ENCODE results near the gene CFD. TPM values are rescaled to one million over a fixed set of nuclear protein-coding genes. Genes with fewer than 3 reads are reported as not detected.

Gene CFD
- total RNA-seq, 1 experiment from 2014 or later = 1.9 TPM

DNA sequence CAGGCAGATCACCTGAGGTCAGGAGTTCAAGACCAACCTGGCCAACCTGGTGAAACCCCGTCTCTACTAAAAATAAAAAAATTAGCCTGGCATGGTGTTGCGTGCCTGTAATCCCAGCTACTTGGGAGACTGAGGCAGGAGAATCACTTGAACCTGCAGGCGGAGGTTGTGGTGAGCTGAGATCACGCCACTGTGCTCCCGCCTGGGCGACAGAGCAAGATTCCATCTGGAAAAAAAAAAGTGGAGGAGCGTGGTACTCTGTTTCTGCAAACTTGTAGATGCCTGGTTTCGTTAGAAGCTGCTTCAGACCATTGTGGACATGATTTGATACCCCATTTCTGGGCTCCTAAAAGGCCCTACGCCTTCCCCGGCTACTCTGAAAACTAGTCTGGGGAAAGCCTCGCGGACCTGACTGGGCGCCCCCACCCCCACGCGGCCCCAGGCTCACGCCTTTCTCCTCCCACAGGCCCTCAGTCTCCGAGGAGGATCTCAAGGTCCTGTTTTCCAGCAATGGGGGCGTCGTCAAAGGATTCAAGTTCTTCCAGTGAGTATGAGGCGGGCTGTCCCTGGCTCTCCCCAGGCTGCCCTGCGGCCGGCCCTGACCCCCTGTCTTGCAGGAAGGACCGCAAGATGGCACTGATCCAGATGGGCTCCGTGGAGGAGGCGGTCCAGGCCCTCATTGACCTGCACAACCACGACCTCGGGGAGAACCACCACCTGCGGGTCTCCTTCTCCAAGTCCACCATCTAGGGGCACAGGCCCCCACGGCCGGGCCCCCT is 49.2 kb upstream of the CFD start:
- Histone ChIP-seq H2BK15ac (ENCODE audit: low read depth, low read length) (no peak overlapping the region), H4K5ac (ENCODE audit: insufficient read length, low read depth, low read length) (no peak overlapping the region), H2AFZ (ENCODE audit: low read length) (no peak overlapping the region), H3K79me1 (ENCODE audit: insufficient read depth, low read depth, low read length, poor library complexity, severe bottlenecking) (peaks cover 4% of the 10 kb centered on the region), H3K4me1 (ENCODE audit: insufficient read depth, low read length) (no peaks in the 10 kb centered on the region), H3K4me2 (ENCODE audit: insufficient read depth, insufficient read length, low read length) (no peak overlapping the region), H3K23ac (ENCODE audit: insufficient read length, low read depth, low read length) (no peak overlapping the region), H3T11ph (ENCODE audit: low read length) (no peak overlapping the region), H3K23me2 (ENCODE audit: insufficient read length, low read depth, low read length, poor library complexity, severe bottlenecking) (no peaks in the 10 kb centered on the region), H4K8ac (replicated peaks; ENCODE audit: insufficient read length, low read depth, low read length) (no peak overlapping the region), H2AK5ac (ENCODE audit: insufficient read length, low read length) (no peak overlapping the region), H3K18ac (ENCODE audit: insufficient read length, low read depth, low read length) (no peak overlapping the region), H3K4ac (ENCODE audit: low read depth, low read length) (no peak overlapping the region), H3K9me3 (ENCODE audit: control insufficient read depth, low read depth, low read length) (no peaks in the 10 kb centered on the region), H2BK120ac (ENCODE audit: low read depth, low read length, poor library complexity, severe bottlenecking) (no peak overlapping the region), H3K27me3 (ENCODE audit: insufficient read depth, low read length) (no peaks in the 10 kb centered on the region), H3K9ac (ENCODE audit: extremely low read depth, insufficient read length, low read length) (no peak overlapping the region), H2BK12ac (ENCODE audit: insufficient read length, low read depth, low read length) (no peak overlapping the region), H4K91ac (ENCODE audit: insufficient read length, low read depth, low read length) (no peak overlapping the region), H3K79me2 (ENCODE audit: insufficient read depth, low read length) (no peaks in the 10 kb centered on the region), H2BK5ac (ENCODE audit: insufficient read length, low read length) (no peak overlapping the region), H2BK20ac (ENCODE audit: low read depth, low read length, poor library complexity, severe bottlenecking) (no peak overlapping the region), H3K27ac (ENCODE audit: insufficient read length, low read depth, low read length) (no peak overlapping the region), H3K56ac (ENCODE audit: insufficient read length, low read depth, low read length) (no peak overlapping the region), H3K14ac (ENCODE audit: insufficient read depth, low read length) (no peak overlapping the region), H4K20me1 (ENCODE audit: control insufficient read depth, insufficient read depth, insufficient read length) (no peaks in the 10 kb centered on the region)
- Mint-ChIP-seq H3K4me1 (0 out of 4 replicates have a peak, but pooled peaks cover 0 to 3% of the 10 kb centered on the region in 2 experiments), H3K27me3 (ENCODE audit: low read depth) (peaks cover 3% of the 10 kb centered on the region; the same call in 1 of the 2 replicates), H3K27ac (peak overlapping the region in 1 of 3 experiments; percentile 91; a peak in 2 of 7 replicates), H3K9me3 (no peaks in the 10 kb centered on the region; a peak in 1 of 5 replicates), H3K36me3 (ENCODE audit: insufficient read depth in 1 of 3, low read depth in 3 of 3) (peaks cover 36 to 63% (median 62%) of the 10 kb centered on the region in 3 experiments), H3K4me3 (no peak overlapping the region)
- peak; percentile 39 for DNase-seq
- TF ChIP-seq, protein P1, sequence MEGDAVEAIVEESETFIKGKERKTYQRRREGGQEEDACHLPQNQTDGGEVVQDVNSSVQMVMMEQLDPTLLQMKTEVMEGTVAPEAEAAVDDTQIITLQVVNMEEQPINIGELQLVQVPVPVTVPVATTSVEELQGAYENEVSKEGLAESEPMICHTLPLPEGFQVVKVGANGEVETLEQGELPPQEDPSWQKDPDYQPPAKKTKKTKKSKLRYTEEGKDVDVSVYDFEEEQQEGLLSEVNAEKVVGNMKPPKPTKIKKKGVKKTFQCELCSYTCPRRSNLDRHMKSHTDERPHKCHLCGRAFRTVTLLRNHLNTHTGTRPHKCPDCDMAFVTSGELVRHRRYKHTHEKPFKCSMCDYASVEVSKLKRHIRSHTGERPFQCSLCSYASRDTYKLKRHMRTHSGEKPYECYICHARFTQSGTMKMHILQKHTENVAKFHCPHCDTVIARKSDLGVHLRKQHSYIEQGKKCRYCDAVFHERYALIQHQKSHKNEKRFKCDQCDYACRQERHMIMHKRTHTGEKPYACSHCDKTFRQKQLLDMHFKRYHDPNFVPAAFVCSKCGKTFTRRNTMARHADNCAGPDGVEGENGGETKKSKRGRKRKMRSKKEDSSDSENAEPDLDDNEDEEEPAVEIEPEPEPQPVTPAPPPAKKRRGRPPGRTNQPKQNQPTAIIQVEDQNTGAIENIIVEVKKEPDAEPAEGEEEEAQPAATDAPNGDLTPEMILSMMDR (conservative IDR thresholded peaks at IDR 0.05) = no peak
- WGBS (ENCODE audit: extremely low coverage, insufficient read length, low lambda C conversion rate) = no CpG with 5 or more reads among the region's 30 CpGs

All from H9 (cell line).